Measurements from ENCODE around the gene RPS6KA1. TPM values are rescaled to one million over a fixed set of nuclear protein-coding genes. Genes with fewer than 3 reads are reported as not detected.

The RPS6KA1 gene
- total and polyA plus RNA-seq, 9 of the 15 experiments (the other 6 are each of a cell fraction or from before 2014, with no cell fraction given): 2.4 to 61.0 (median 35.5) TPM

DNA sequence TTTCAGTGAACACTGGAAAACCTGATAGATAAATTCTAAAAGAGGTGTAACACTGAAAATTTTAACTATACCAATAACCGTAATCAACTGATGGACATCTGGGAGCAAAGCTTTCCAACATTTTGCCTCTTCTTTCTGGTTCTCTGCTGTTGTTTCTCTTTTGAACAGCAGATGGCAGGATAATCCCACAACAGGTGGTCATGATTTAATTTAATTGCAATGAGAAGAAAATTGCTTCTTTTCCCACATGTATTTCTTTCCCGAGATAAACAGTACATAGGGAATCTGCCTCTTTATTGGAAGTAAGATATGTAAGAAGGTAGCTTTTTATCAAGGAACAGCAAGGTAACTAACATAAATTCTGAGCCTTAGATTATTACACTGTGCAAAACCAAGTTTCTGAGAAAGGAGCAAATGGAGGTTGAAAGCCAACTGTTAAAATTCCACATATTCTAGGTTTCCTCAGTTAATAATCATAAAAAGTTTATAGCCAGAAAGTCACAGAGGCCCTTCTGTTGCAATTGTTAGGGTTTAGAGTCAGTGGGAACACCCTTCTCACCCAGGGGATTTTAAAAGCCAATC lies 72.9 kb downstream of the RPS6KA1 start (continued):
- peak; percentile 96 for TF ChIP-seq ARID2 (IDR thresholded peaks at IDR 0.05)
- no peak for TF ChIP-seq SLC30A9 (CRISPR knock-in tag; IDR thresholded peaks at IDR 0.05)
- TF ChIP-seq, protein P1, sequence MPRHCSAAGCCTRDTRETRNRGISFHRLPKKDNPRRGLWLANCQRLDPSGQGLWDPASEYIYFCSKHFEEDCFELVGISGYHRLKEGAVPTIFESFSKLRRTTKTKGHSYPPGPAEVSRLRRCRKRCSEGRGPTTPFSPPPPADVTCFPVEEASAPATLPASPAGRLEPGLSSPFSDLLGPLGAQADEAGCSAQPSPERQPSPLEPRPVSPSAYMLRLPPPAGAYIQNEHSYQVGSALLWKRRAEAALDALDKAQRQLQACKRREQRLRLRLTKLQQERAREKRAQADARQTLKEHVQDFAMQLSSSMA (CRISPR knock-in tag; IDR thresholded peaks at IDR 0.05): no peak
- 0 out of 2 replicates have a peak, but pooled peaks have one; percentile 12 for TF ChIP-seq EP300 (IDR thresholded peaks at IDR 0.05; ENCODE audit: low read length)
- TF ChIP-seq NFE2L1 (tag; IDR thresholded peaks at IDR 0.05; ENCODE audit: borderline replicate concordance, low read depth): no peak
- no peak for TF ChIP-seq ZSCAN32 (CRISPR knock-in tag; IDR thresholded peaks at IDR 0.05)
- TF ChIP-seq POLR2B (IDR thresholded peaks at IDR 0.05; ENCODE audit: low read depth, partially characterized antibody): no peak
- peak; percentile 39; the same call in 1 of the 2 replicates for TF ChIP-seq GATAD2B (IDR thresholded peaks at IDR 0.05; ENCODE audit: borderline replicate concordance)
- no peak for TF ChIP-seq RUNX1 (IDR thresholded peaks at IDR 0.05; ENCODE audit: low read depth)
- TF ChIP-seq, protein P2, sequence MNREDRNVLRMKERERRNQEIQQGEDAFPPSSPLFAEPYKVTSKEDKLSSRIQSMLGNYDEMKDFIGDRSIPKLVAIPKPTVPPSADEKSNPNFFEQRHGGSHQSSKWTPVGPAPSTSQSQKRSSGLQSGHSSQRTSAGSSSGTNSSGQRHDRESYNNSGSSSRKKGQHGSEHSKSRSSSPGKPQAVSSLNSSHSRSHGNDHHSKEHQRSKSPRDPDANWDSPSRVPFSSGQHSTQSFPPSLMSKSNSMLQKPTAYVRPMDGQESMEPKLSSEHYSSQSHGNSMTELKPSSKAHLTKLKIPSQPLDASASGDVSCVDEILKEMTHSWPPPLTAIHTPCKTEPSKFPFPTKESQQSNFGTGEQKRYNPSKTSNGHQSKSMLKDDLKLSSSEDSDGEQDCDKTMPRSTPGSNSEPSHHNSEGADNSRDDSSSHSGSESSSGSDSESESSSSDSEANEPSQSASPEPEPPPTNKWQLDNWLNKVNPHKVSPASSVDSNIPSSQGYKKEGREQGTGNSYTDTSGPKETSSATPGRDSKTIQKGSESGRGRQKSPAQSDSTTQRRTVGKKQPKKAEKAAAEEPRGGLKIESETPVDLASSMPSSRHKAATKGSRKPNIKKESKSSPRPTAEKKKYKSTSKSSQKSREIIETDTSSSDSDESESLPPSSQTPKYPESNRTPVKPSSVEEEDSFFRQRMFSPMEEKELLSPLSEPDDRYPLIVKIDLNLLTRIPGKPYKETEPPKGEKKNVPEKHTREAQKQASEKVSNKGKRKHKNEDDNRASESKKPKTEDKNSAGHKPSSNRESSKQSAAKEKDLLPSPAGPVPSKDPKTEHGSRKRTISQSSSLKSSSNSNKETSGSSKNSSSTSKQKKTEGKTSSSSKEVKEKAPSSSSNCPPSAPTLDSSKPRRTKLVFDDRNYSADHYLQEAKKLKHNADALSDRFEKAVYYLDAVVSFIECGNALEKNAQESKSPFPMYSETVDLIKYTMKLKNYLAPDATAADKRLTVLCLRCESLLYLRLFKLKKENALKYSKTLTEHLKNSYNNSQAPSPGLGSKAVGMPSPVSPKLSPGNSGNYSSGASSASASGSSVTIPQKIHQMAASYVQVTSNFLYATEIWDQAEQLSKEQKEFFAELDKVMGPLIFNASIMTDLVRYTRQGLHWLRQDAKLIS (CRISPR knock-in tag; IDR thresholded peaks at IDR 0.05): no peak
- no peak for TF ChIP-seq MCM3 (IDR thresholded peaks at IDR 0.05)
- peak; percentile 97 for TF ChIP-seq SMC3 (conservative IDR thresholded peaks at IDR 0.05; ENCODE audit: insufficient read depth, low read depth, low read length)
- TF ChIP-seq ETV5 (CRISPR knock-in tag; IDR thresholded peaks at IDR 0.05; ENCODE audit: low read depth): no peak
- TF ChIP-seq, protein P3, sequence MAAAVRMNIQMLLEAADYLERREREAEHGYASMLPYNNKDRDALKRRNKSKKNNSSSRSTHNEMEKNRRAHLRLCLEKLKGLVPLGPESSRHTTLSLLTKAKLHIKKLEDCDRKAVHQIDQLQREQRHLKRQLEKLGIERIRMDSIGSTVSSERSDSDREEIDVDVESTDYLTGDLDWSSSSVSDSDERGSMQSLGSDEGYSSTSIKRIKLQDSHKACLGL (CRISPR knock-in tag; IDR thresholded peaks at IDR 0.05; ENCODE audit: borderline replicate concordance, poor library complexity, severe bottlenecking): no peak
- no peak for TF ChIP-seq ZC3H8 (IDR thresholded peaks at IDR 0.05)
- TF ChIP-seq KDM4B (IDR thresholded peaks at IDR 0.05; ENCODE audit: borderline replicate concordance in 2 of 2, low read depth in 1 of 2): no peak
- no peak for TF ChIP-seq CBX3 (IDR thresholded peaks at IDR 0.05; ENCODE audit: borderline replicate concordance in 1 of 2, low read length in 2 of 2)
- no peak for TF ChIP-seq TEAD2 (tag; IDR thresholded peaks at IDR 0.05)
